ENCODE data around the gene GNG14. TPM values are rescaled to one million over a fixed set of nuclear protein-coding genes. Genes with fewer than 3 reads are reported as not detected.

Gene GNG14
- total RNA-seq, result not detected in 2 replicates

GRCh38 chr19:12687496-12688196, at the start of gene GNG14:
Gene GNG14, plus strand, starts transcription at chr19:12687998. Its CDS starts 51 bp downstream, at chr19:12688049.

GRCh38 chr19:12666265-12667048, 21.3 kb upstream of the GNG14 start, which contains the start of the genes MAN2B1 and WDR83:
Gene MAN2B1, minus strand, starts transcription at chr19:12666742. Its CDS starts 41 bp downstream, at chr19:12666701.
Gene WDR83, plus strand, starts transcription at chr19:12666807. Its CDS starts 2,984 bp downstream, at chr19:12669791.

GRCh38 chr19:12681074-12681987, 6.5 kb upstream of the GNG14 start, which contains the start of gene DHPS:
Gene DHPS, minus strand, starts transcription at chr19:12681880. Its CDS starts 114 bp downstream, at chr19:12681766.

GRCh38 chr19:12696366-12697335, 8.9 kb downstream of the GNG14 start, which contains the start of gene FBXW9:
Gene FBXW9, minus strand, starts transcription at chr19:12696631. Its CDS starts 50 bp downstream, at chr19:12696581.

GRCh38 chr19:12723641-12724426, 36.0 kb downstream of the GNG14 start, which contains the start of gene TNPO2:
Gene TNPO2, minus strand, starts transcription at chr19:12723932. Its CDS starts 2,955 bp downstream, at chr19:12720977.

GRCh38 chr19:12736995-12737834, 49.4 kb downstream of the GNG14 start, which contains the start of gene GET3:
Gene GET3, plus strand, starts transcription at chr19:12737497. Its CDS starts 9 bp downstream, at chr19:12737506.

Other genes starting within 250 kb of the GNG14 start
- gene ZNF443, start 247.0 kb upstream of the GNG14 start, total RNA-seq, result 0.70 and 1.4 TPM in 2 replicates
- gene ZNF709, start 203.2 kb upstream of the GNG14 start, total RNA-seq, result 0.68 and 2.8 TPM in 2 replicates
- gene ZNF564, start 136.5 kb upstream of the GNG14 start, total RNA-seq, result 3.4 and 5.3 TPM in 2 replicates
- 3.6 and 5.7 TPM in 2 replicates for gene ZNF490, start 77.2 kb upstream of the GNG14 start, total RNA-seq
- 6.7 and 7.7 TPM in 2 replicates for gene ZNF791, start 77.1 kb upstream of the GNG14 start, total RNA-seq
- gene MAN2B1, start 21.3 kb upstream of the GNG14 start, total RNA-seq, result 84.3 and 93.9 TPM in 2 replicates
- 5.2 and 9.6 TPM in 2 replicates for gene WDR83, start 21.2 kb upstream of the GNG14 start, total RNA-seq
- gene DHPS, start 6.1 kb upstream of the GNG14 start, total RNA-seq, result 48.9 and 66.1 TPM in 2 replicates
- gene FBXW9, start 8.6 kb downstream of the GNG14 start, total RNA-seq, result 6.8 and 10.0 TPM in 2 replicates
- 19.6 and 32.4 TPM in 2 replicates for gene TNPO2, start 35.9 kb downstream of the GNG14 start, total RNA-seq
- gene TRIR, start 46.7 kb downstream of the GNG14 start, total RNA-seq, result 401 and 414 TPM in 2 replicates
- 56.9 and 70.8 TPM in 2 replicates for gene GET3, start 49.5 kb downstream of the GNG14 start, total RNA-seq
- gene BEST2, start 63.8 kb downstream of the GNG14 start, total RNA-seq, result under 0.01 TPM in 1 of 2 replicates, not detected in the other
- 11.7 and 16.1 TPM in 2 replicates for gene HOOK2, start 87.6 kb downstream of the GNG14 start, total RNA-seq
- 334 and 352 TPM in 2 replicates for gene JUNB, start 103.5 kb downstream of the GNG14 start, total RNA-seq
- gene PRDX2, start 113.8 kb downstream of the GNG14 start, total RNA-seq, result 184 and 198 TPM in 2 replicates
- not detected in 2 replicates for gene THSD8, start 114.1 kb downstream of the GNG14 start, total RNA-seq
- 7.7 and 9.2 TPM in 2 replicates for gene RNASEH2A, start 118.6 kb downstream of the GNG14 start, total RNA-seq
- gene RTBDN, start 146.6 kb downstream of the GNG14 start, total RNA-seq, result 0.43 TPM in 1 of 2 replicates, not detected in the other
- 0.12 and 1.0 TPM in 2 replicates for gene MAST1, start 150.5 kb downstream of the GNG14 start, total RNA-seq
- 42.4 and 52.9 TPM in 2 replicates for gene DNASE2, start 193.5 kb downstream of the GNG14 start, total RNA-seq
- not detected in 2 replicates for gene KLF1, start 199.2 kb downstream of the GNG14 start, total RNA-seq
- 21.3 and 30.9 TPM in 2 replicates for gene GCDH, start 203.2 kb downstream of the GNG14 start, total RNA-seq
- gene SYCE2, start 231.3 kb downstream of the GNG14 start, total RNA-seq, result not detected in 2 replicates
- 42.8 and 50.0 TPM in 2 replicates for gene FARSA, start 245.7 kb downstream of the GNG14 start, total RNA-seq

All from pericardium fibroblast (primary cell).